ENCODE measurements around the gene BCL7B.
"Not testable (repeated sequence)": the region's sequence is repeated elsewhere in the genome, so short reads cannot be mapped to it uniquely, and the experiment has no call there.

The BCL7B gene

GRCh38 chr7:73557397-73558257 lies at the start of gene BCL7B:
BCL7B (minus strand) TSS chr7:73557690; CDS start chr7:73557578, 112 bp downstream.
- DNase-seq: peak; percentile 83

- no peak for DNase-seq
Measured at GRCh38 chr7:73605601-73606220, 48.2 kb upstream of the BCL7B start.

DNA sequence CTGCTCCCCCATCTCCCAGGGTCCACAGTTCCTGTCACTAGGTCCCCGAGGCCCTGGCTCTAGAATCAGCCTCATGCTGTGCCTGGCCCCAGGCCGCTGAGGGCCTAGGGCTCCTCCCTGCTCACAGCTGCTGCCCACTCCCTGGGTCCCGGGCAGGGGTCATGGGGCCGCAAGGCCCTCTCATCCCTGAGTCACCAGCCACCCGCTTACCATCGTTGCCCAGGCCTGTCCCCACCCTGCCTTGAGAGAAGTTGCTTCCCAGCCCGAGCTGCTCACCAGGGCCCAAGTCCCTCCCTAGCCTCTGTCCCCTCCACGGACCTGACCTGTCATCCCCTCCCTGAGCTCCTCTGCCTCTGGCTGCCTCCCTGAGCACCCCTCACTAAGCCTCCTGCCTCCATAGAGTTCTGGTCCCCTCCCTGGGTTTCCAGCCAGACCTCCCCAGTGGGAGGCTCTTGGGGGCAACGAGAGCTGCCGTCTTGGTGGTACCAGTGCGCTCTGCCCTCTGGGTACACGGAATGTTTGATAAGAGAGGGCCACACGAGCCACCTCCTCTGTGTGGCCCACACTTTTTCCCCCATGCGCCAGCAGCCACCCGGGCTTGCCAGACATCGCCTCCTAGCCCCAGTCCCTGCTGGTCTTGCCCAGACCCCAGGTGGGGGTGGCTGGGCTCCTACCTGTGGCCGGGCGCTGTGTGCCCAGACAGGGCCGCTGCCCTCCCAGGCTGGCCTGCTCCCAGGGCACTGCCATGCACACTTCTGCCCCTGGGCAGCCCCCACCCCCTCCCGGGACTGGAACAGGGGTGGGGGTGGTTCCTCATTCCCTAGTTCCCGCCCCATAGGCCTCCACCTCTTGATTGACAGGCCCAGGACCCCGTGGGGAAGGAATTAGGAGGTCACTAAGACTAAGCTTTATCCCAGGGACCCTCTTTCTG lies 45.5 kb upstream of the BCL7B start:
- no peak for DNase-seq

DNA sequence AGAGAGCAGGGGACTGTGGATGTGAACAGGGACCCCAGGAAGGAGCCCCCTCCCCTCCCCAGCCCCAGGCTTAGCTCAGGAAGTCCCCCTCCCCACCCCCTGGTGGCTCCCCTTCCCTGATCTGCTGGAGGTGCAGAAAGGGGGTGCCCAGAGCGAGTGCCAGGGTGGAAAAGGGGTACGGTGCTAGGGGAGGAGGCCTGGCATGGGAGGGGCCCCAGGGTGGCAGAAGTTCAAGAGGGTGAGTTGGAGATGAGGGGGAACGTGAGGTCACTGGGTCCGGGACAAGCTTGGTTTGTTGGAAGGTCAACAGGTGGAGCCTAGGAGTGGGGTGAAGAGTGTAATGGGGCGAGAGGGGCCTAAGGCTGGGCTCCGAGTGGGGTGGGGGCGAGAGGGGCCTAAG lies 42.4 kb upstream of the BCL7B start:
- no peak for DNase-seq

GRCh38 chr7:73599151-73599882 lies 41.8 kb upstream of the BCL7B start:
- DNase-seq: no peak

DNA sequence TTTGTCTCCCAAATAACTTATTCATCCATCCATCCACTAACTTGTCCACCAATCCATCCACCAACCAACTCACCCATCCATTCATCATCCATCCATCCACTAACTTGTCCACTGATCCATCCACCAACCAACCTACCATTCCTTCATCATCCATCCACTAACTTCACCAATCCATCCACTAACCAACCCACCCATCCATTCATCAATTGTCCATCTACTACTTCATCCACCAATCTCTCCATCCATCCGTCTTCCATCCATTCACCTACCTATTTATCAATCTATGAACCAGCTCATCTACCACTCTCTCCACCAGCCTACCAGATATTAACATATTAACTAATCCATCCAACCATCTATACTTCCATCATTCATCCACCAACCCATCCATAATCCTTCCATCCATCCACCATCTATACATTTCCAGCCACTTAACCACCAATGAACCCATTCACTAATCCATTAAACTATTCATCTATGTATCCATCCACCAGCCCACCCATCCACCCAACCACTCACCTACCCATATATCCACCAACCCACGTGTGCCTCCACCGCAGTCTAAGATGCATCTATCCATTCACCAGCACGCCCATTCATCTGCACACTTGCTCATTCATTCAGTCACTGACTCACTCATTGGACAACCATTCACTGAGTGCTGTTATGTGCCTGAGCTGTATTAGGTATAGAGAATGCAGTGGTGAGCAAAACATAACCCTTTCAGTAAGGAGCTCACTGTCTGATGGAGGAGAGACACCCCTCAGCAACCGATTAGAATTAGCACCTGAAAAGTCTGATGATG lies 40.7 kb upstream of the BCL7B start:
- DNase-seq: no peak

- DNase-seq: no peak
Measured at GRCh38 chr7:73596191-73597065, 38.9 kb upstream of the BCL7B start.

DNA sequence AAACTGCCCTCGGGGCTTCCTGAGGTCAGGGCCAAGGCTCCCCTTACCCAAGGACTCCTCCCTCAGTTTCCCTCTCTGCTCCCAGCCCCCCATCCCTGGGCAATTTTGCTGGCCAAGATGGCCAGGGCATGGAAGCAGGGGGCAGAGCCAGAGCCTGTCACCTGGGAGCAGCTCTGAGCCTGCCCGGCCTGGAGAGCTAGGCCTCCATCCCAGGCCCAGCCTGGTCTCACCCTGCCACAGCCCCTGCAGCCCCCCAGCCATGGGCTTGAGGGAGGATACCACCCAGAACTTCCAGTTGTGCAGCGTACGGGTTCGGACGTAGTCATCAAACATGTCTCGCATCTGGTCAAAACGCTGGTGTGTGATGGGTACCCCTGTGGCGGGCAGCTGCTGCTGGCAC lies 37.9 kb upstream of the BCL7B start:
- no peak for DNase-seq

GRCh38 chr7:73593207-73594045 lies 35.9 kb upstream of the BCL7B start:
- DNase-seq: no peak

DNA sequence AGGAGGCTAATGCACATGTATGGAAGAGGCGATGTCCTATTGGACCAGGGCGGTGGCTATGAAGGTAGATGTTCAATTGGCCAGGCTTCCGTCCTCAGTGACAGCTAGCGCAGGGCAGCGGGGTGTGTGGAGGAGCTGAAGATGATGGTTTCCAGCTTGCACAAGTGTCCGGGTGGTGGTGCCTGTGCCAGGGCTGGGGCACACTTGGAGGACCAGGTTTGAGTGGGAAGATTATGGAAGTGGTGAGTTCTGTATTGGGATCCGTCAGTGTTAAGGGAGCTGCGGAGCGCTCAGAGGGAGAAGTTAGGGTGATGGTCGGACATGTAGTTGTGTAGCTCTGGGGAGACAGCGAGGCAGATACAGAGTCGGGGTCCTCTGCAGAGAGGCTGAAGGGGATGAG lies 29.4 kb upstream of the BCL7B start:
- DNase-seq: no peak

DNA sequence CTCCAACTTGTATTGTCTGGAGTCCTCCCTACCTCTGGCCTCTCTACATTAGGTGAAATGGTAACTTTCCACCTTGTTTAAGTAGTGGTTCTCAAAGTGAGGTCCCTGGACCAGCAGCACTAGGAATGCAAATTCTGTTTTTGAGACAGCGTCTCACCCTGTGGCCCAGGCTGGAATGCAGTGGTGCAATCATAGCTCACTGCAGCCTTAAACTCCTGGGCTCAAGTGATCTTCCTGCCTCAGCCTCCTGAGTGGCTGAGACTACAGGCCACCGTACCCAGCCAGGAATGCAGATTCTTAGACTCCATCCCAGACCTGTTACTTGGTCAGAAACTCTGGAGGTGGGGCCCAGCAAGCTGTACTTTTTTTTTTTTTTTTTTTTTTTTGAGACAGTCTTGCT lies 27.7 kb upstream of the BCL7B start:
- no peak for DNase-seq

GRCh38 chr7:73582664-73583202 lies 25.2 kb upstream of the BCL7B start:
- DNase-seq: no peak

- DNase-seq: not testable (repeated sequence)
Measured at GRCh38 chr7:73581006-73581405, 23.5 kb upstream of the BCL7B start.

GRCh38 chr7:73578342-73579128 lies 21.0 kb upstream of the BCL7B start, which contains the start of gene TBL2:
TBL2 (minus strand) TSS chr7:73578579; CDS start chr7:73578549, 30 bp downstream.
- peak; percentile 99 for DNase-seq

DNA sequence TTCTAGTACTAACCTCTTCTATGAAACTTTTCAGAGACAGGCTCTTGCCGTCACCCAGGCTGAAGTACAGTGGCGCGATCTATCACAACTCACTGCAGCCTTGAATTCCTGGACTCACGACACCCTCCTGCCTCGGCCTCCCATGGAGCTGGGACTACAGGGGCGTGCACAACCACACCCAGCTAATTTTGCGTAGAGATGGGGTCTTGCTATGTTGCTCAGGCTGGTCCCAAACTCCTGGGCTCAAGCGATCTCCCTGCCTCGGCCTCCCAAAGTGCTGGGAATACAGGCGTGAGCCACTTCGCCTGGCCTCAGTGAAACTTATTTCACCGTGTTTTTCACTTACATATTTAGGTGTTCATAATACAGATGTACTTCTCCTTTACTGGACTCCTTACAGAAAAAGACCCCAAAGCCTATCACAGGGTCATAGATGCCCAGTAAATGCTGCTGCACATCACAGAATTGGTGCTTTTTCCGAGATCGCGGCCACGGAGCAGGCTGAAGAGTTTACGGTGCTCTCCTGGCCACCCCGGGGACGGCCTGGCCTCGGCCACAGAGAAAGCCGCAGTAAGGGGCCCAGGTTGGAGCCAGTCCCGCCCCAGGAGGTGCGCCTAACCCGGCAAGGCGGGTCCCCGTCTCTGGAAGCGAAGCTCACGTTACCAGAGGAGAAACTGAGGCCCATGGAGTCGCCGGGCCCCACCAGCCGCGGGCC lies 20.3 kb upstream of the BCL7B start:
- no peak for DNase-seq

DNA sequence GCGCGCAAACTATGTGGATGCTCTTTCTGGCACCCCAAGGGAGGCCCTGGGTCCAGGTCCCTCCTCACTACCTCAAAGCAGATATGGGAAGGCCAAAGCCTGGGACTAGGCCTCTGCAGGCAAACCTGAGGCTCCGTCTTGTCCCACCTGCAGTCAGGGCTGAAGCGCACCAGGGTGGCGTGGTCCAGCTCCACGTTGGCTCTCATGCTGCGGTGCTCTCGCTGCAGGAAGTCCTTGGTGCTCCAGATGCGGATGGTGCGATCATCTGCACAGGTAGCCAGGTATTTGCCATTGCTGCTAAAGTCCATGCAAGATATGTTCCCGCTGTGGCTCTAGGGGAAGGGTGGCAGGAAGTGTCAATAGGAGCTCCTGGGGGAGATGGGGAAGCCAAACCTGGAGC lies 16.3 kb upstream of the BCL7B start:
- DNase-seq: no peak

DNA sequence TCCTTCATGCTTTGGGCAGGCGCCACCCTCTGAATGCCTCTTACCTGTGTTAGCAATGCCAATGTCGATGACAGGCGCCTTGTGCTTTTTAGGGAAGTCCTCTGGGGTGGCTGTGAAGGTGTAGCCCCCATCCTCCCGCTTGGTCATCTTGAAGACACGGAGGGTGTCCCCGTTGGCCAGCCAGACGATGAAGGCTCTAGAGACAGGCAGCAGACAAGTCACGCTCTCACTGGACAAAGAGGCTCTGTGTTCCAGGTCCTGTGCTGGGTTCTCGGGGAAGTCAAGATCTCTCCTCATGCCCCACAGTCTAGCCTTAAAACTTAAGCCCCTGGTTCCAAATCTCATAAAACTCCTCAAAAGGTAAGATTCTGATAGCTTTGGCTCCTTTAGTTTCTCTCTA lies 15.8 kb upstream of the BCL7B start:
- DNase-seq: no peak

- no peak for DNase-seq
Measured at GRCh38 chr7:73572767-73573186, 15.3 kb upstream of the BCL7B start.

Data from CD4-positive, alpha-beta T cell treated with Interleukin-17A for 1 hour (primary cell).